Activated B cell treated with CpG ODN at 0.5 μM for 24 hours (primary cell): ENCODE measurements around the gene CCSER2. TPM values are rescaled to one million over a fixed set of nuclear protein-coding genes. Genes with fewer than 3 reads are reported as not detected.

Source experiments
- ATAC-seq: fragments of 200-7000 bp; cut with Tn5 transposase; one replicate; pipeline ENCODE4 v1.10.0; 2021; ENCODE audit warnings: low read depth, mild to moderate bottlenecking, moderate library complexity
- CTCF ChIA-PET: fragments of 350-600 bp; sonication (Branson Sonifier 250); formaldehyde crosslinking; loops from one replicate; lab custom pipeline; 2021; ENCODE audit warnings: antibody characterized with exemption; lab: Charles Lee
- POLR2A ChIA-PET: fragments of 350-600 bp; sonication (Branson Sonifier 250); formaldehyde crosslinking; loops from one replicate; lab custom pipeline; 2021; ENCODE audit warnings: antibody characterized with exemption; lab: Charles Lee
- DNase-seq: peaks from one replicate; pipeline ENCODE4 v3.0.0; 2022
- H3K27ac Mint-ChIP-seq: one replicate; pipeline ENCODE4 v1.8.0; 2020; ENCODE audit warnings: mixed read lengths
- H3K27me3 Mint-ChIP-seq: one replicate; pipeline ENCODE4 v1.8.0; 2021; ENCODE audit warnings: mixed read lengths
- H3K36me3 Mint-ChIP-seq: one replicate; pipeline ENCODE4 v1.8.0; 2021; ENCODE audit warnings: low read depth, mixed read lengths
- H3K4me1 Mint-ChIP-seq: one replicate; pipeline ENCODE4 v1.8.0; 2021; ENCODE audit warnings: mixed read lengths
- H3K4me3 Mint-ChIP-seq: one replicate; pipeline ENCODE4 v1.8.0; 2020; ENCODE audit warnings: mild to moderate bottlenecking, mixed read lengths
- H3K9me3 Mint-ChIP-seq: one replicate; pipeline ENCODE4 v1.8.0; 2020; ENCODE audit warnings: mixed read lengths
- CTCF ChIP-seq: fragments of 200-600 bp; IDR thresholded peaks from one replicate; pipeline ENCODE4 v1.8.0; 2022; ENCODE audit warnings: antibody characterized with exemption, mild to moderate bottlenecking
- intact Hi-C: fragments of 100-400 bp; cut with micrococcal nuclease; formaldehyde crosslinking; loops from one replicate; pipeline ENCODE4 v1.15.1; 2024
- total RNA-seq: library from RNA; stranded (reverse); gene quantifications from 2 replicates; pipeline ENCODE4 v1.2.3, GENCODE V29; 2022

The CCSER2 gene
- total RNA-seq, 1 donor from 2014 or later: 57.1 TPM

GRCh38 chr10:84290235-84290634 lies 38.2 kb upstream of the CCSER2 start:
- CTCF ChIA-PET: no interaction called here

DNA sequence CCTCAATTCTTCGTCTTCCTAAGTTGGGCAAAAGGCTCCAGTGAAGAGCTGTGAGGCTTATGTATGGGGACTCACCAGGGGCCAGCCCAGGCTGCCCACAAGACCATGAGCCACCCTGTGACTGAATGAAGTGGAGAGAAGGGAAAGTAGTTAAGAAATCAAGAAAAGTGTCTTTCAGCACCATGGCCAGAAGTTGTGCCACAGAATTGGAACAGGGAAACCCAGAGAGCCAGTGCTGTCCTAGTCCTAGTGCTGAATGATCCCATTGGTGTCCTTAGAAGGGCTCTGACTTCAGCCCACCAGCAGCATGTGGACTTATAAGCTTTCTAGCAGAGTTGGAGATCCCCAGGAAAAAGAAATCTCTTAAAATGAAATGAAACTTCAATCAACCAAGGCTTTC lies 37.0 kb upstream of the CCSER2 start:
- Mint-ChIP-seq H3K27me3 (peaks cover 4% of the 10 kb centered on the region), H3K9me3 (no peaks in the 10 kb centered on the region), H3K4me3 (no peak overlapping the region), H3K4me1 (no peaks in the 10 kb centered on the region), H3K36me3 (no peaks in the 10 kb centered on the region), H3K27ac (no peak overlapping the region)
- ChIA-PET POLR2A (no interaction called here), CTCF (interaction anchor here (0.6 kb wide), 1 partner anchor 61 kb away, joined by 6 read pairs; no protein-coding TSS in a partner anchor)
- DNase-seq (no peak), ATAC-seq (no peak)
- intact Hi-C loops: no loop called here
- TF ChIP-seq CTCF: no peak

More at GRCh38 chr10:84290235-84290634, 38.2 kb upstream of the CCSER2 start:
- DNase-seq: no peak
- POLR2A ChIA-PET: no interaction called here
- Mint-ChIP-seq H3K27ac (no peak overlapping the region), H3K9me3 (no peaks in the 10 kb centered on the region), H3K4me3 (no peak overlapping the region), H3K36me3 (no peaks in the 10 kb centered on the region), H3K27me3 (peaks cover 4% of the 10 kb centered on the region), H3K4me1 (no peaks in the 10 kb centered on the region)
- ATAC-seq: no peak
- intact Hi-C loops: no loop called here
- TF ChIP-seq CTCF: no peak

DNA sequence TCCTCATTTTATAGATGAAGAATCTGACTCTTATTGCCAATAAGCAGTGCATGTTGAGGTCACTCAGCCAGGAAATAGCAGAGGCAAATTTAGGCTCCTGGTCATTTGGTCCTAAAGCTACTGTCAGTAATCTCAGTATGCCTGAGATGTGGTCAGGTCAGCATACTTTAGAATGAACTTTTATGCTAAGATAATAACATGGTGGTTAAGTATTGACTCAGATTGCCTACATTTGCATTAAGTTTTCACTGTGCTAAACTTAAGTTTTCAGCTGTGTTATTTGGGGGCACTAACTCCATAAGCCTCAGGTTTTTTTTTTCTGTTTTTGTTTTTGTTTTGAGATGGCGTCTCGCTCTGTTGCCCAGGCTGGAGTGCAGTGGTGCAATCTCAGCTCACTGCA lies 35.9 kb upstream of the CCSER2 start:
- no peak for TF ChIP-seq CTCF

GRCh38 chr10:84293171-84293570 lies 35.2 kb upstream of the CCSER2 start:
- ATAC-seq: no peak

More for the DNA sequence above, 35.9 kb upstream of the CCSER2 start:
- peaks cover 4% of the 10 kb centered on the region for H3K27me3 Mint-ChIP-seq
- ChIA-PET POLR2A (no interaction called here), CTCF (interaction anchor here (1.2 kb wide), 1 partner anchor 25 kb away, joined by 4 read pairs; no protein-coding TSS in a partner anchor)
- H3K4me1 Mint-ChIP-seq: no peaks in the 10 kb centered on the region
- no peak for DNase-seq
- no peak for ATAC-seq
- intact Hi-C loops: no loop called here
- H3K9me3 Mint-ChIP-seq: no peaks in the 10 kb centered on the region
- no peaks in the 10 kb centered on the region for H3K36me3 Mint-ChIP-seq
- H3K4me3 Mint-ChIP-seq: no peak overlapping the region
- H3K27ac Mint-ChIP-seq: no peak overlapping the region

DNA sequence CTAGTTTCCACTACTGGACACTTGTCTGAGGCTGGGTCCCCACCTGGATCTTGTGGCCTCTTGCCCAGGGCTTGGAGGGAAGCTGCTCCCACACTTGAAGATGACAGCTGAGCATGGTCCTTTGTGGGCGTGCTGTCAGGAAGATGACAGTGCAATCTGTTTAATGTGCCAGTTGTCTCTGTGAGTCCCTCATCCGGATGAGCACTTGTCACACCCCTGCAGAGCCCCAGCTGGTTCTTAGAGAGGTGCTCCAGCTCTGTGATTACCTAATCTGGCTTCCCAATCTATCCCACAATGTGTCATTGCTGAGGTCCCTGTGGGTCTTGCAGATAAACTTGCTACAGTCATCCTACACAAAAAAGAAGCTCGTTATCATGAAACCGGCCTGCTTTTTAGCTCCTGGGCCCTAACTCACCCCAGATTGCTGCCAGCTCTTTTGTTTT lies 34.8 kb upstream of the CCSER2 start:
- DNase-seq (no peak), ATAC-seq (no peak)
- Mint-ChIP-seq H3K27ac (no peak overlapping the region), H3K36me3 (no peaks in the 10 kb centered on the region), H3K27me3 (peaks cover 12% of the 10 kb centered on the region), H3K4me1 (no peaks in the 10 kb centered on the region), H3K9me3 (no peaks in the 10 kb centered on the region), H3K4me3 (no peak overlapping the region)
- ChIA-PET CTCF (interaction anchor here (1.2 kb wide), 1 partner anchor 26 kb away, joined by 4 read pairs; no protein-coding TSS in a partner anchor), POLR2A (no interaction called here)
- TF ChIP-seq CTCF: no peak
- intact Hi-C loops: no loop called here

More at GRCh38 chr10:84293171-84293570, 35.2 kb upstream of the CCSER2 start:
- Mint-ChIP-seq H3K27me3 (peaks cover 7% of the 10 kb centered on the region), H3K27ac (no peak overlapping the region), H3K36me3 (no peaks in the 10 kb centered on the region), H3K4me3 (no peak overlapping the region), H3K4me1 (no peaks in the 10 kb centered on the region), H3K9me3 (no peaks in the 10 kb centered on the region)
- ChIA-PET POLR2A (no interaction called here), CTCF (interaction anchor here (1.2 kb wide), 1 partner anchor 26 kb away, joined by 4 read pairs; no protein-coding TSS in a partner anchor)
- DNase-seq: no peak
- intact Hi-C loops: no loop called here
- no peak for TF ChIP-seq CTCF
